HG03045 (cell line): Measurements from ENCODE around the gene DYDC2.
"Not testable (repeated sequence)": the region's sequence is repeated elsewhere in the genome, so short reads cannot be mapped to it uniquely, and the experiment has no call there.

Experiments used
- ATAC-seq: cut with Tn5 transposase; IDR thresholded peaks from one replicate; pipeline ENCODE4 v1.9.1; 2021; ENCODE audit warnings: mild to moderate bottlenecking, moderate library complexity; ENCODE audit not compliant: unreplicated experiment

Gene DYDC2

DNA sequence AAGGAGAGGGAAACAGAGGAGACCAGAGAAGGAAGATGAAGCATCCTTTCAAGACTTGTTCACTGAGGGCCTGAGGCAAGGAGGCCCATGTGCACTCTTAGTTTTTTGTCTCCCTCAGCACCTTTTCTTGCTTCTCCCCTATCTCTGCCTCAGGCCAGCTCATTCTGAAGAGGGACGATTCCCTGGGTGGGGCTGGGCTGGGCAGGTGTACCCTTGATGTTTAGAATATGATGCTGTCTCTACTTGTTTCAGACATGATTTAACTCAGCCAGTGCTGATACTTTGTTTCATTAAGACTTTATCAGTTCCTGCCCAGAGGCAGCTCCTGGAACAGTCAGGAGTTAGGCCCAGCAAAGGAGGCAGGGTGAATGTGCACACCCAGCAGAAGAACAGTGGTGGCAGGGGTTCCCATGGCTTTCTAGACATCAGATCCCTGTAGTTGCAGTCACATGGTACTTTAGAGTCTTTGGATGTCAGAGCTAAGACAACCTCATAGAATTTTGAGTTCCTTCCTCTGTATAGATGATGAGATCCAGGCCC, 55.2 kb downstream of the DYDC2 start:
- no peak for ATAC-seq

DNA sequence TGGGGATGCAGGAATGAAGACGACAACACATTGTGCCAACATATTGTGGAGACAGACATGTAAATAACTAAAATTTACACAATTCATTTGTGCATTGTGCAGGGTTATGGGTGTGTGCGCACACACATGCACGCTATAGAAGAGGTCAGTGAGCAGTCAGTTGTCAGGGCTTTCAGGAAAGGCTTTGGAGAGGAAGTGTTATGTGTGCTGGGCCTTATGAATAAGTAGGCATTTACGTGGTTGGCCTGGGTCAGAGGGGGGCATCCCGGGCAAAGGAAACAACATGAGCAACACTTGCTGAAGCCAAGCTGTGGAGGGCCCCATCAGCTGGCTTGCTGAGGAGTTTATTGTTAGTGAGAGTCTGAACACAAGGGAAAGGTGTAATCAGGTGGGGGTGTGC, 55.9 kb downstream of the DYDC2 start:
- ATAC-seq: no peak

DNA sequence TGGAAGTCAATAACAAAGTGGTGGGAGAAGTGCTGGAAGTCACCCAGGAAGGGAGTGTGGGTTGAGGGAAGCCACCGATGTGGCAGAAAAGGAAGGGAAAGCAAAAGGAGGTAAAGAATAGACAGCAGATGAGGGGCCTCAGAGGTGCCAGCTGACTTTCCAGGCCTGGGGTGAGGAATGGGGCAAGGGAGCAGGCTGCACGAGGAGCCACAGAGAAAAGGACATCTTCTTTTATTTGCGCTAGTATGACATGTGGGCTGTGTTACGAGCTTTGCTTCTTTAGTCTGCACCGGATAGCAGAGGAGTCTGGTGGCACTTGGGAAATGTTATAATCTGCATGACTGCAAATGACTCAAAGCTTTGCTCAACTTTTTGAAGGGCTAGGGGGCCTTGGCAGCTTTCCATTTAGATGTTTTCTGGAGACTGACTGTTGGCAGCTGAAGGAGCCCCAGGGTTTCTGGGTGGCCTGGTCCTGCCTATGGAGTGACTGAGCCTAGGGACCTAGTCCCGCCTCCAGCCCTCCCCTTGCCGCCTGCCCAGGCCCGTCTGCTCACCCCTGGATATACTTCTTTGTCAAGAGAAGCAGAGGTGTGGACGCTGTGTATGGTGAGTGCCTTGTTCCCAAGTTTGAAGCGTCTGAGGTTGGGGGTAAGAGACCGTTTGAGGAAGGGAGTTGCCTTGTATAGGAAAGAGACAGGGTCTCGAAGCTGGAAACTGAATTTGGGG, 56.9 kb downstream of the DYDC2 start:
- no peak for ATAC-seq

DNA sequence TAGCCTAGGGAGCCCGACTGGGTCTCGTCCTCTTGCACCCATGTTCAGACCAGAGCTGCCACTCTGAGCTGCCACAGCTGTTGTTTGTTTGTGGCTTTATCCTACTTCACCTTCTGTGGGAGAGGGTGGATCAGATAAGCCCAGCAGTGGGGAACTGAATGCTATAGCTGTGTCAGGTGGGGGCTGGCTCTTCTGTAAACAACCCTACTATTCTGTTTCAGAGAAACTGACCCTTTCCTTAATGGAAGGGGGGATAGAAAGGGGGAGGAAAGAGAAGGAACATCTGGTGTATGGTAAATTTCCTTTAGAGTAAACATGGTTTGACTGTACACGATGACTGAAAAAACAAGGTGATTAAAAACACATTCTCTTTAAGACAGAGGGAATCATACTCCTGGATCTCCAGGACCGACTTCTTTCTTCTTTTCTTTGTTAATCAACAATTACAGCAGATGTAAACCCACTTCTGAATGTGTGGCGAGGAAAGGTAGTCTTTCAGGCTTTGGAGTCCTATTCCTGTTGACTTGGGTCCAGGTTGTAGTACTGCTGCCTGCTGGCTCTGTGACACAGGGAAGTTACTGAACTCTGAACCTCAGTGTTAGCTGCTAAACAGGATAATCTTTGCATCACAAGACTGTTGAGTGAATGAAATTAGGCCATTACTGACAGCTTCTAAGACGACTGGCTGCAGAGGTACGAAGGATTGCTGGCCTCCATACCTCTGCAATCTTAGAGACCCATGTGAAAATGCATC, 57.7 kb downstream of the DYDC2 start:
- no peak for ATAC-seq

DNA sequence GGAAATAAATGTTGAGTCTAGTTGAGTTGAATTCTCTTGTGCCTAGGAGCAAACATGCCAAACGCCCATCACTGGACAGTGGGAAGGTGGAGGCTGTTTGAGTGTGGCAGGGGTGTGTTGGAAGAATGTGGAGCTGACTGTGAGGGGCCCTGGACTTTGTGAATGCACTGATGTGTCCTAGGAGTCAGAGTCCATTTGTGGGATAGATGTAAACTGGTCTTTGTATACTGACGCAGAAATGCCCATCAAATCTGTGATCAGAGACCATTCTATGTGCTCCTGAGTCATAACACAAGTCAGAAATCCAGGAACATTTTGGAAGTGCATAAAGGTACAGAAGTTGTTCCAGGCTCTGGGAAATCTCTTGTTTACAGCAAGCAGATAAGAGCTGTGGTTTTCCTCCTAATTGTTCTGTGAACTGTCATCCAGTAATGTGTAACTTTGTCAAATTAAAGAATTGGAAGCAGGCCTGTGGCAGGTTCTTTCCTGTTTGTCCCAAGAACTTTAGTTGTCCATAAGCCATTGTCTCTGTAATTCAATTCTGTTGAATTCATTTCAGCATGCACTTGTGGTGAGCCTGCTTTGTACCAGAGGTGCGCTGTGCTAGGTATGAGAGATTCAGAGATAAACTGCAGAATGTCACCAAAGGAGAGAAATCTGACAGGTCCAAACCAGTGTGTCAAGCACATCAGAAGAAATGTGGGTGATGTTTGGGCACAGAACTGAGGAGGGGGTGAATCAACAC, 59.3 kb downstream of the DYDC2 start:
- no peak for ATAC-seq

DNA sequence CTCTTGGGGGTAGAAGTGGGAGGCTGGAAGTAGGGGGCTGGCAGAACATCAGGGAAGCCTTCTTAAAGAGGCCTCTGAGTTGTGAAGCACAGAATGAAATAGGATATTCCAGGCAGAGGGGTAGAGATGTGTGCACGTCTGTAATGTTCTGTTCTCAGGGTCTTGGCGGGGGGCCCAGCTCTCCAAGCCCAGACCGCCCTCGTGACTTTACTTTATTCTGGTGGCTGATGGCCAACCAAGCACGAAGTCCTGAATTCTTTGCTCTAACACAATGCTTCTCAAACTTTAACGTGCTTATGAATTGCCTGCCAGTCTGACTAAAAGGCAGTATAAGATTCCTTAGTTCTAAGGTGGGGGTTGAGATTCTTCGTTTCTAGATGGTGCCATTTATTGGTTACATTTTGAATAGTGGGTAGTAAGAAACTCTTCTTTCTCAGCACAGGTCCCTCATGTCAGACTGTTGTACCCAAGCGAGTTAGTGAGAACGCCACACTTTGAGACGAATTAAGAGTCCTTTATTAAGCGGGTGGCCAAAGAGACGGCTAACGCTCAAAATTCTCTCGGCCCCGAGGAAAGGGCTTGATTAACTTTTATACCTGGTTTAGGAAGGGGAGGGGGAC, 60.0 kb downstream of the DYDC2 start:
- ATAC-seq: no peak

DNA sequence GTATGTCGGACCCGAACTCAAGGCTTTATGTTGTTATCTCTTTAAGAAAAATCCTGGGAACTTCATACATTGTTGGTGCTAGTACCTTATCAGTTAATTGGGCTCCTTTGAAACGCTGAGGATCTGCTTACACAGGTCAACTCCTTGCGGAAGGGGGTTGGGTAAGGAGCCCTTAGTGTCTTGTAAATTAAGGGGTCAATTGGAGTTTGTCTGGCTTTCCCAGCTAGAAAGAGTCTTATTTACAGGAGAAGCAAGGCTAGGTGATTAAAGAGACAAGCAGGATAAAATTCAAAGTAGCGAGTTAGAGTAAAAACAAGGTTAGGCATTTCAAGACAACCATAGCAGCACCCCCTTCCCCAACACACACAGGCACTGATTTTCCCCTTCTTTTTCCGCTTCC, 60.7 kb downstream of the DYDC2 start:
- ATAC-seq: not testable (repeated sequence)
